H9 (cell line): ENCODE results near the gene PTP4A2. TPM values are rescaled to one million over a fixed set of nuclear protein-coding genes. Genes with fewer than 3 reads are reported as not detected.

ENCODE experiments used
- DNase-seq: peaks from one replicate; pipeline ENCODE4 v3.0.0-alpha.2; 2017
- H2AFZ ChIP-seq: one replicate; pipeline ENCODE4 v1.6.1; 2013; ENCODE audit warnings: mild to moderate bottlenecking, low read length, control low read depth, moderate library complexity
- H2AK5ac ChIP-seq: 2 replicates; pipeline ENCODE4 v1.6.1; 2013; ENCODE audit warnings: low read length, control low read depth, mixed read lengths; ENCODE audit not compliant: insufficient read length
- H2BK120ac ChIP-seq: one replicate; pipeline ENCODE4 v1.6.1; 2013; ENCODE audit warnings: low read depth, mild to moderate bottlenecking, low read length, control low read depth, inconsistent platforms; ENCODE audit not compliant: poor library complexity, severe bottlenecking
- H2BK12ac ChIP-seq: 2 replicates; pipeline ENCODE4 v1.6.1; 2013; ENCODE audit warnings: low read length, control low read depth, mixed read lengths, low read depth; ENCODE audit not compliant: insufficient read length
- H2BK15ac ChIP-seq: 2 replicates; pipeline ENCODE4 v1.6.1; 2013; ENCODE audit warnings: low read depth, low read length, control low read depth
- H2BK20ac ChIP-seq: one replicate; pipeline ENCODE4 v1.6.1; 2013; ENCODE audit warnings: low read depth, mild to moderate bottlenecking, low read length, control low read depth, inconsistent platforms; ENCODE audit not compliant: poor library complexity, severe bottlenecking
- H2BK5ac ChIP-seq: 2 replicates; pipeline ENCODE4 v1.6.1; 2013; ENCODE audit warnings: low read length, control low read depth, mixed read lengths; ENCODE audit not compliant: insufficient read length
- H3K14ac ChIP-seq: 2 replicates; pipeline ENCODE4 v1.6.1; 2013; ENCODE audit warnings: low read length, control low read depth; ENCODE audit not compliant: insufficient read depth
- H3K18ac ChIP-seq: 2 replicates; pipeline ENCODE4 v1.6.1; 2013; ENCODE audit warnings: low read depth, mild to moderate bottlenecking, mixed read lengths, low read length, control low read depth; ENCODE audit not compliant: insufficient read length
- H3K23ac ChIP-seq: 2 replicates; pipeline ENCODE4 v1.6.1; 2013; ENCODE audit warnings: low read length, control low read depth, mixed read lengths, low read depth; ENCODE audit not compliant: insufficient read length
- H3K23me2 ChIP-seq: 2 replicates; pipeline ENCODE4 v1.6.1; 2013; ENCODE audit warnings: low read depth, mild to moderate bottlenecking, mixed read lengths, low read length, control low read depth; ENCODE audit not compliant: insufficient read length, poor library complexity, severe bottlenecking
- H3K27ac ChIP-seq: 2 replicates; pipeline ENCODE4 v1.5.1; 2013; ENCODE audit warnings: low read length, control low read depth, mixed read lengths, low read depth; ENCODE audit not compliant: insufficient read length
- H3K27me3 ChIP-seq: 2 replicates; pipeline ENCODE4 v1.6.1; 2013; ENCODE audit warnings: low read length, control low read depth, inconsistent platforms; ENCODE audit not compliant: insufficient read depth
- H3K4ac ChIP-seq: 2 replicates; pipeline ENCODE4 v1.6.1; 2013; ENCODE audit warnings: low read depth, mild to moderate bottlenecking, control low read depth, inconsistent platforms, low read length, moderate library complexity
- H3K4me1 ChIP-seq: 2 replicates; pipeline ENCODE4 v1.6.1; 2013; ENCODE audit warnings: low read length, control low read depth, inconsistent platforms; ENCODE audit not compliant: insufficient read depth
- H3K4me2 ChIP-seq: 2 replicates; pipeline ENCODE4 v1.6.1; 2013; ENCODE audit warnings: low read length, control low read depth, mixed read lengths; ENCODE audit not compliant: insufficient read length, insufficient read depth
- H3K56ac ChIP-seq: 2 replicates; pipeline ENCODE4 v1.6.1; 2013; ENCODE audit warnings: low read depth, mild to moderate bottlenecking, mixed read lengths, low read length, control low read depth; ENCODE audit not compliant: insufficient read length
- H3K79me1 ChIP-seq: 2 replicates; pipeline ENCODE4 v1.6.1; 2013; ENCODE audit warnings: low read depth, mild to moderate bottlenecking, moderate library complexity, low read length, control low read depth, inconsistent platforms; ENCODE audit not compliant: insufficient read depth, poor library complexity, severe bottlenecking
- H3K79me2 ChIP-seq: 2 replicates; pipeline ENCODE4 v1.6.1; 2013; ENCODE audit warnings: low read length, control low read depth, inconsistent platforms; ENCODE audit not compliant: insufficient read depth
- H3K9ac ChIP-seq: 2 replicates; pipeline ENCODE4 v1.6.1; 2013; ENCODE audit warnings: low read length, control low read depth, mixed read lengths; ENCODE audit not compliant: insufficient read length; ENCODE audit errors: extremely low read depth
- H3K9me3 ChIP-seq: one replicate; pipeline ENCODE4 v1.6.1; 2013; ENCODE audit warnings: low read depth, low read length, inconsistent platforms; ENCODE audit not compliant: control insufficient read depth
- H3T11ph ChIP-seq: one replicate; pipeline ENCODE4 v1.6.1; 2013; ENCODE audit warnings: mild to moderate bottlenecking, low read length, control low read depth, inconsistent platforms
- H4K20me1 ChIP-seq: one replicate; pipeline ENCODE4 v1.6.1; 2013; ENCODE audit not compliant: control insufficient read depth, insufficient read length, insufficient read depth
- H4K5ac ChIP-seq: 2 replicates; pipeline ENCODE4 v1.6.1; 2013; ENCODE audit warnings: low read depth, mild to moderate bottlenecking, mixed read lengths, low read length, control low read depth; ENCODE audit not compliant: insufficient read length
- H4K8ac ChIP-seq: replicated peaks from 2 replicates; pipeline ENCODE4 v1.6.1; 2013; ENCODE audit warnings: low read length, control low read depth, mixed read lengths, low read depth; ENCODE audit not compliant: insufficient read length
- H4K91ac ChIP-seq: 2 replicates; pipeline ENCODE4 v1.6.1; 2013; ENCODE audit warnings: low read depth, mild to moderate bottlenecking, moderate library complexity, mixed read lengths, low read length, control low read depth; ENCODE audit not compliant: insufficient read length
- H3K27ac Mint-ChIP-seq, 3 experiments: 2 replicates in 2 of 3; 3 replicates in 1 of 3; pipeline ENCODE4 v1.8.0; 2020 to 2021; ENCODE audit warnings: mixed read lengths in 3 of 3, mild to moderate bottlenecking in 1 of 3, moderate library complexity in 1 of 3
- H3K27me3 Mint-ChIP-seq: 2 replicates; pipeline ENCODE4 v1.8.0; 2021; ENCODE audit warnings: low read depth, mild to moderate bottlenecking, moderate library complexity, mixed read lengths
- H3K36me3 Mint-ChIP-seq, 3 experiments: 2 replicates in 2 of 3; 3 replicates in 1 of 3; pipeline ENCODE4 v1.8.0; 2020 to 2021; ENCODE audit warnings: low read depth in 3 of 3, mixed read lengths in 3 of 3; ENCODE audit not compliant: insufficient read depth in 1 of 3
- H3K4me1 Mint-ChIP-seq, 2 experiments: 2 replicates each; pipeline ENCODE4 v1.8.0; 2020; ENCODE audit warnings: mixed read lengths in 2 of 2
- H3K4me3 Mint-ChIP-seq, 2 experiments: 2 replicates in 1 of 2; 3 replicates in 1 of 2; pipeline ENCODE4 v1.8.0; 2020 to 2021; ENCODE audit warnings: mild to moderate bottlenecking in 2 of 2, mixed read lengths in 2 of 2, moderate library complexity in 1 of 2
- H3K9me3 Mint-ChIP-seq, 2 experiments: 2 replicates in 1 of 2; 3 replicates in 1 of 2; pipeline ENCODE4 v1.8.0; 2020; ENCODE audit warnings: mild to moderate bottlenecking in 2 of 2, mixed read lengths in 2 of 2, moderate library complexity in 1 of 2
- WGBS: extraction: QIAGEN DNeasy Blood & Tissue Kit; methylation state at CpG from one replicate; pipeline ENCODE4 v1.1.7; 2013; ENCODE audit warnings: missing lambda C conversion rate, low lambda C conversion rate, mixed read lengths; ENCODE audit not compliant: insufficient read length; ENCODE audit errors: extremely low coverage; 5-methylcytosine and 5-hydroxymethylcytosine counted together
- total RNA-seq: library from RNA; stranded (reverse); gene quantifications from 2 replicates; pipeline ENCODE4 v1.2.1, GENCODE V29; 2021
- TF ChIP-seq, protein P1 (sequence below): fragments of 200-600 bp; sonication (generic); conservative IDR thresholded peaks from 3 replicates; pipeline ENCODE4 v1.8.0; 2021; ENCODE audit warnings: antibody characterized with exemption, mild to moderate bottlenecking

The PTP4A2 gene
- total RNA-seq, 1 experiment from 2014 or later = 192 TPM

DNA sequence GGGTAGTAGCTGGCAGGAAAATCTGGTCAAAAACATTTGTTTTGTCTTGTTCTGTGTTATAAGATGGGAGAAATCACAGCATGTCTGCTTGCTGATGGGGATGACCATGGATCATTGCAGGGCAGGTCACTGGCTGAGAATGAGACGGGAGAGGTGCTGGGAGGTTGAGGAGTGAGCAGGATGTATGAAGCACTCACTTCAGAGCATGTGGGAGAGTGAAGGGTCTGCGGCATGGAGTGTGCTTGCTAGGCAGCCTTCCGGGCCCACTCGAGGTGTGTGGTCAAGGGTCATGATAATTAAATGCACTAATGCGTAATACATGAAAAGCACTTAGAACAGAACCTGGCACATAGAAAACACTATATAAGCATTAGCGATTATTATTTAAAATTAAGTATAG, 80.3 kb downstream of the PTP4A2 start:
- Histone ChIP-seq H4K8ac (no peak overlapping the region), H4K5ac (no peak overlapping the region)
- WGBS = no CpG with 5 or more reads among the region's 6 CpGs

More for the DNA sequence above, 80.3 kb downstream of the PTP4A2 start:
- Histone ChIP-seq H3K79me1 (no peaks in the 10 kb centered on the region), H3K27ac (no peak overlapping the region), H2AK5ac (no peak overlapping the region), H2AFZ (no peak overlapping the region), H3K9ac (no peak overlapping the region), H3K9me3 (no peaks in the 10 kb centered on the region), H3K23ac (no peak overlapping the region), H3K4me1 (no peaks in the 10 kb centered on the region), H3K27me3 (no peaks in the 10 kb centered on the region), H4K91ac (no peak overlapping the region), H3K23me2 (no peaks in the 10 kb centered on the region), H3K14ac (no peak overlapping the region), H3K4ac (no peak overlapping the region), H3K18ac (no peak overlapping the region), H3K4me2 (no peak overlapping the region), H2BK15ac (no peak overlapping the region), H2BK120ac (no peak overlapping the region), H2BK20ac (no peak overlapping the region), H2BK12ac (no peak overlapping the region), H3K56ac (no peak overlapping the region), H2BK5ac (no peak overlapping the region), H3K79me2 (no peaks in the 10 kb centered on the region), H4K20me1 (no peaks in the 10 kb centered on the region), H3T11ph (no peak overlapping the region)
- Mint-ChIP-seq H3K36me3 (no peaks in the 10 kb centered on the region), H3K27me3 (no peaks in the 10 kb centered on the region; the same call in 1 of the 2 replicates), H3K27ac (no peak overlapping the region), H3K4me1 (no peaks in the 10 kb centered on the region), H3K9me3 (no peaks in the 10 kb centered on the region), H3K4me3 (no peak overlapping the region)
- no peak for DNase-seq
- TF ChIP-seq, protein P1, sequence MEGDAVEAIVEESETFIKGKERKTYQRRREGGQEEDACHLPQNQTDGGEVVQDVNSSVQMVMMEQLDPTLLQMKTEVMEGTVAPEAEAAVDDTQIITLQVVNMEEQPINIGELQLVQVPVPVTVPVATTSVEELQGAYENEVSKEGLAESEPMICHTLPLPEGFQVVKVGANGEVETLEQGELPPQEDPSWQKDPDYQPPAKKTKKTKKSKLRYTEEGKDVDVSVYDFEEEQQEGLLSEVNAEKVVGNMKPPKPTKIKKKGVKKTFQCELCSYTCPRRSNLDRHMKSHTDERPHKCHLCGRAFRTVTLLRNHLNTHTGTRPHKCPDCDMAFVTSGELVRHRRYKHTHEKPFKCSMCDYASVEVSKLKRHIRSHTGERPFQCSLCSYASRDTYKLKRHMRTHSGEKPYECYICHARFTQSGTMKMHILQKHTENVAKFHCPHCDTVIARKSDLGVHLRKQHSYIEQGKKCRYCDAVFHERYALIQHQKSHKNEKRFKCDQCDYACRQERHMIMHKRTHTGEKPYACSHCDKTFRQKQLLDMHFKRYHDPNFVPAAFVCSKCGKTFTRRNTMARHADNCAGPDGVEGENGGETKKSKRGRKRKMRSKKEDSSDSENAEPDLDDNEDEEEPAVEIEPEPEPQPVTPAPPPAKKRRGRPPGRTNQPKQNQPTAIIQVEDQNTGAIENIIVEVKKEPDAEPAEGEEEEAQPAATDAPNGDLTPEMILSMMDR = no peak

Other genes starting within 250 kb of the PTP4A2 start
- gene COL16A1, start 234.4 kb downstream of the PTP4A2 start, total RNA-seq = 6.2 and 6.5 TPM in 2 replicates
- gene ADGRB2, start 174.0 kb downstream of the PTP4A2 start, total RNA-seq = 10.7 and 10.9 TPM in 2 replicates
- 1.5 and 2.7 TPM in 2 replicates for gene SPOCD1, start 122.3 kb downstream of the PTP4A2 start, total RNA-seq
- gene KHDRBS1, start 75.5 kb upstream of the PTP4A2 start, total RNA-seq = 267 and 273 TPM in 2 replicates
- gene TMEM39B, start 134.6 kb upstream of the PTP4A2 start, total RNA-seq = 25.0 and 27.4 TPM in 2 replicates
- gene KPNA6, start 169.7 kb upstream of the PTP4A2 start, total RNA-seq = 114 TPM in 2 replicates
- gene TXLNA, start 241.3 kb upstream of the PTP4A2 start, total RNA-seq = 67.3 and 69.4 TPM in 2 replicates